ENCODE results near the gene CMSS1. TPM values are rescaled to one million over a fixed set of nuclear protein-coding genes. Genes with fewer than 3 reads are reported as not detected.

The CMSS1 gene
- total and polyA plus RNA-seq, 2 of the 13 experiments (the other 11 are each of a cell fraction or from before 2014, with no cell fraction given), result 6.4 to 48.7 TPM

- TF ChIP-seq ARID5B (CRISPR knock-in tag; IDR thresholded peaks at IDR 0.05), result peak; percentile 31; the same call in 1 of the 2 replicates
- no peak for TF ChIP-seq ZNF569 (CRISPR knock-in tag; IDR thresholded peaks at IDR 0.05; ENCODE audit: borderline replicate concordance)
- TF ChIP-seq FOXP1 (IDR thresholded peaks at IDR 0.05), result no peak
- peak; percentile 60; the same call in 1 of the 2 replicates for TF ChIP-seq FOXP1 (CRISPR knock-in tag; IDR thresholded peaks at IDR 0.05)
- TF ChIP-seq PAXIP1 (CRISPR knock-in tag; conservative IDR thresholded peaks at IDR 0.05), result 0 out of 2 replicates have a peak, but pooled peaks have one; percentile 28
- TF ChIP-seq ZNF710 (CRISPR knock-in tag; IDR thresholded peaks at IDR 0.05; ENCODE audit: borderline replicate concordance), result peak; percentile 67
- TF ChIP-seq EP300 (IDR thresholded peaks at IDR 0.05; ENCODE audit: low read depth in 2 of 2, low read length in 2 of 2), result peak in 1 of 2 experiments; percentile 39; a peak in 1 of 4 replicates
- TF ChIP-seq EP300 (CRISPR knock-in tag; IDR thresholded peaks at IDR 0.05; ENCODE audit: borderline replicate concordance), result 0 out of 2 replicates have a peak, but pooled peaks have one; percentile 26
- 0 out of 2 replicates have a peak, but pooled peaks have one; percentile 28 for TF ChIP-seq ZNF614 (CRISPR knock-in tag; IDR thresholded peaks at IDR 0.05; ENCODE audit: borderline replicate concordance)
- TF ChIP-seq ELF3 (CRISPR knock-in tag; IDR thresholded peaks at IDR 0.05), result peak; percentile 96
- TF ChIP-seq ZNF503 (CRISPR knock-in tag; IDR thresholded peaks at IDR 0.05), result peak; percentile 43; the same call in 1 of the 2 replicates
- no peak for TF ChIP-seq SMARCE1 (IDR thresholded peaks at IDR 0.05; ENCODE audit: borderline replicate concordance)
Observed at GRCh38 chr3:99884484-99884883, 66.8 kb downstream of the CMSS1 start (continued).

All from HepG2 (cell line).